Tibial artery (tissue), 4 donors: Measurements from ENCODE around the gene RBMS3.

ENCODE experiments used
- DNase-seq, 2 donors: peaks; one replicate each; pipeline ENCODE4 v3.0.0-alpha.2; 2019
- H3K27ac ChIP-seq, 2 donors: fragments of 200-600 bp; sonication (generic) in 1 of 2; 1 replicate in 1 of 2; 2 replicates in 1 of 2; pipeline ENCODE4 v1.5.1; 2018 to 2019; ENCODE audit warnings: mild to moderate bottlenecking in 1 of 2
- H3K27me3 ChIP-seq, 2 donors: fragments of 200-600 bp; sonication (generic) in 1 of 2; one replicate each; pipeline versions ENCODE4 v1.5.1 to v1.6.0; 2016 to 2019
- H3K36me3 ChIP-seq, 3 donors: fragments of 200-600 bp; sonication (generic) in 2 of 3; one replicate each; pipeline ENCODE4 v1.5.1; 2016 to 2019; ENCODE audit warnings: mild to moderate bottlenecking in 2 of 3
- H3K4me1 ChIP-seq, 4 donors: fragments of 200-600 bp; sonication (generic) in 2 of 4; 1 replicate in 3 of 4; 2 replicates in 1 of 4; pipeline ENCODE4 v1.5.1; 2016 to 2019
- H3K4me3 ChIP-seq, 2 donors: fragments of 200-600 bp; sonication (generic) in 1 of 2; 1 replicate in 1 of 2; 2 replicates in 1 of 2; pipeline ENCODE4 v1.5.1; 2018 to 2019; ENCODE audit warnings: mild to moderate bottlenecking in 2 of 2
- H3K9me3 ChIP-seq, 3 donors: fragments of 200-600 bp; sonication (generic) in 1 of 3; one replicate each; pipeline ENCODE4 v1.5.1; 2016 to 2019
- intact Hi-C: fragments of 100-400 bp; cut with DNase I; formaldehyde crosslinking; loops from one replicate; pipeline ENCODE4 v1.15.0; 2023; ENCODE audit warnings: low total_unique reads
- TF ChIP-seq, protein P1 (sequence below), 2 experiments: fragments of 200-600 bp in 1 of 2; fragments of 450-650 bp in 1 of 2; IDR thresholded peaks; one replicate each; pipeline ENCODE4 v1.5.1; 2017 to 2019; ENCODE audit warnings: antibody characterized with exemption in 2 of 2, mild to moderate bottlenecking in 1 of 2, moderate library complexity in 1 of 2

The RBMS3 gene

DNA sequence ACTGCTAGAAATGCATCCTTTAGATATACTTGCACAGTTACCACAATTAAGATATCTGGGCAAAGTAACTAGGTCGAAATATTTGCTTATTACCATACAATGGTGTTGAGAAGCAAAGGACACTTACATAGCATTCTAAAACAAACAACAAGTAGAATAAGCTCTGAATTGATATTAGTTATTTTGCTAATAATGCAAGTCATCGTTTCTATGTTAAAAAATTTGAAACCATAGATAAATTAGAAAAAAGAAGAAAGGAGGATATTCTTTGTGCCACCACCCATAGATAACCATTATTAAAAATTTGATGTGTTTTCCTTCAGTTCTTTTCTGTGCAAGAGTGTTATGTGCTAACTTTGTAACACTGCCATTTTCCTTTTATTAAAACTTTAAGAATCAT is 435.3 kb downstream of the RBMS3 start:
- Histone ChIP-seq H3K4me1 (peaks cover 0 to 23% (median 6%) of the 10 kb centered on the region in 4 donors), H3K4me3 (no peak overlapping the region), H3K9me3 (no peaks in the 10 kb centered on the region), H3K27me3 (no peaks in the 10 kb centered on the region), H3K36me3 (no peaks in the 10 kb centered on the region), H3K27ac (no peak overlapping the region)
- intact Hi-C loops: no loop called here
- DNase-seq: no peak
- TF ChIP-seq, protein P1, sequence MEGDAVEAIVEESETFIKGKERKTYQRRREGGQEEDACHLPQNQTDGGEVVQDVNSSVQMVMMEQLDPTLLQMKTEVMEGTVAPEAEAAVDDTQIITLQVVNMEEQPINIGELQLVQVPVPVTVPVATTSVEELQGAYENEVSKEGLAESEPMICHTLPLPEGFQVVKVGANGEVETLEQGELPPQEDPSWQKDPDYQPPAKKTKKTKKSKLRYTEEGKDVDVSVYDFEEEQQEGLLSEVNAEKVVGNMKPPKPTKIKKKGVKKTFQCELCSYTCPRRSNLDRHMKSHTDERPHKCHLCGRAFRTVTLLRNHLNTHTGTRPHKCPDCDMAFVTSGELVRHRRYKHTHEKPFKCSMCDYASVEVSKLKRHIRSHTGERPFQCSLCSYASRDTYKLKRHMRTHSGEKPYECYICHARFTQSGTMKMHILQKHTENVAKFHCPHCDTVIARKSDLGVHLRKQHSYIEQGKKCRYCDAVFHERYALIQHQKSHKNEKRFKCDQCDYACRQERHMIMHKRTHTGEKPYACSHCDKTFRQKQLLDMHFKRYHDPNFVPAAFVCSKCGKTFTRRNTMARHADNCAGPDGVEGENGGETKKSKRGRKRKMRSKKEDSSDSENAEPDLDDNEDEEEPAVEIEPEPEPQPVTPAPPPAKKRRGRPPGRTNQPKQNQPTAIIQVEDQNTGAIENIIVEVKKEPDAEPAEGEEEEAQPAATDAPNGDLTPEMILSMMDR (IDR thresholded peaks at IDR 0.05): no peak

DNA sequence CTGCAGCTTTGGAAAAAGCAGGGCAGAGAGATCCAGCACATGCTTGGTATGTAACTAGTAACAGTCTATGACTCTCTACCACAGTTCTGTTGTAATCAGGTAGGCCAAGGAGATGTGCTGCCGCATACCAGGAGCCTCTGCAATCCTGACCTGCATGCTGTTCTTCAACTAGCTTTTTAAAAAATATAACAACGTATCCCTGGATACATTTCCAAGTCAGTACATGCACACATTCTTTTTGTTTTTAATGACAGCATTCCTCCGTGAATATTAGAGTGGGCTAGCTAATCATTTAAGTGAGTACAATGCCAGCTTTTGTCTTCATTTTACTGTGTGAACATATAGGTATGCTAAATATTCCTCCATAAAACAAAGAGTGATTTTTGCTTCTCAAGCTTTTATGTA is 437.8 kb downstream of the RBMS3 start:
- Histone ChIP-seq H3K4me1 (peaks cover 0 to 7% (median 0%) of the 10 kb centered on the region in 4 donors), H3K27ac (no peak overlapping the region), H3K9me3 (peaks cover 0 to 4% (median 0%) of the 10 kb centered on the region in 3 donors), H3K27me3 (no peaks in the 10 kb centered on the region), H3K4me3 (no peak overlapping the region), H3K36me3 (no peaks in the 10 kb centered on the region)
- no peak for DNase-seq
- TF ChIP-seq, protein P1 (IDR thresholded peaks at IDR 0.05): no peak
- intact Hi-C loops: no loop called here

DNA sequence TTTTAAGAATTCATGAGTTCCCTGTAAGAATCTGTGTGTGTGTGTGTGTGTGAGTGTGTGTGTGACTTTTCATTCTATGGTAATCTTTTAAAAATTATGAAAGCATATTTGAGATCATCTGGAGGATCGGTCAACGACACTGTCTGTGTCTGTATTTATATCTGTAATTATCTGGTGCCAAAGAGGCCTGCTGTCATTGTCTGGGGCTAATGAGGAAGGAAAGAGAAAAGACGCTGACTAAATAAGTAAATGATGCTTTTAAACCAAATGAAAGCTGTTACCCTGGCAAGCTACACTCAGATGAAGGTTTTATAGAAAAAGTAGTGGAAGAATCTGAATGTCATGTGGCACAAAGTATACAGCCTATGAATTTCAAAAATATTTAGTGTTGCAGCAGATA is 439.8 kb downstream of the RBMS3 start:
- intact Hi-C loops: no loop called here
- DNase-seq: no peak
- peaks cover 0 to 7% (median 0%) of the 10 kb centered on the region in 4 donors for H3K4me1 ChIP-seq
- TF ChIP-seq, protein P1 (IDR thresholded peaks at IDR 0.05): no peak
- no peak overlapping the region for H3K4me3 ChIP-seq
- H3K27ac ChIP-seq: no peak overlapping the region
- H3K9me3 ChIP-seq: peaks cover 0 to 4% (median 0%) of the 10 kb centered on the region in 3 donors
- H3K27me3 ChIP-seq: no peaks in the 10 kb centered on the region
- no peaks in the 10 kb centered on the region for H3K36me3 ChIP-seq

DNA sequence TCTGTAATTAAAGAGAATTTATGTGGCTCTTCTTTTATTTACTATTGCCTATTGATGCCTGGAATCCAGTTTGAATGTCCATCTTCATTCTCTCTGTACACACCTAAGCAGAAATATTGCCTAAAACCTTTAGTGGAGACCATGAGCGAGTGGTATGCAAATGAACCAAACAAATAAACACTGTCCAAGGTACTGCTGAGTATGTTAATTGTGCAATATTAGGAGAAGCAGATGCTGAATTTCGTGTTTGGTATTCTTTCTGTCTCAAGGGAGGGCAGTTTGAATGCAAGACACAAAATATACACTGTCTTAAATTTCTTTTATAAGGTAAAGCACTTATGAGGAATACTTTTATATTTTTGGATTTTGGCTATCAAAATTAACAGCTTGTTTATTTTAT is 440.9 kb downstream of the RBMS3 start:
- H3K9me3 ChIP-seq: peaks cover 0 to 4% (median 0%) of the 10 kb centered on the region in 3 donors
- intact Hi-C loops: no loop called here
- no peaks in the 10 kb centered on the region for H3K36me3 ChIP-seq
- peaks cover 0 to 7% (median 0%) of the 10 kb centered on the region in 4 donors for H3K4me1 ChIP-seq
- no peak for DNase-seq
- H3K27me3 ChIP-seq: no peaks in the 10 kb centered on the region
- TF ChIP-seq, protein P1 (IDR thresholded peaks at IDR 0.05): no peak
- no peak overlapping the region for H3K4me3 ChIP-seq
- H3K27ac ChIP-seq: no peak overlapping the region

DNA sequence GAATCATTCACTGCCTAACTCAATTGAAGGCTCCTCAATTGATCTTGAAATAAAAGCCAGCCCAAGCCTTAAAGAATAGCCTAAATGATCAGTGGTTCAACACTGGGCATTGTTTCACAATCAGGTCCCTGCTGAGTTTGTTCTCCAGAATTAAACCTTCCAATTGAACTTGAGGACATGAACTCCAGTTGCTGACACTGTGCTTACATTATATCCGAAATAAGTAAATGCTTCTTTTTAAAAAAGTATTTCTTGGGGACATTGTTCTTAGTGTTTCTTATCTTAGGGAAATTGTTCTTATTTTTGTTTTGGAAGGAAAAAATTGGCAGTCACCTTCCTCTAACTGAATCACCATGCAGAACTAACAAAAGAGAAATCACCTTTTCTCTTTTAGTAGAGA is 450.2 kb downstream of the RBMS3 start:
- intact Hi-C loops: no loop called here
- Histone ChIP-seq H3K27ac (no peak overlapping the region), H3K9me3 (no peaks in the 10 kb centered on the region), H3K4me1 (no peaks in the 10 kb centered on the region), H3K4me3 (no peak overlapping the region), H3K27me3 (no peaks in the 10 kb centered on the region), H3K36me3 (no peaks in the 10 kb centered on the region)
- TF ChIP-seq, protein P1 (IDR thresholded peaks at IDR 0.05): no peak
- no peak for DNase-seq

DNA sequence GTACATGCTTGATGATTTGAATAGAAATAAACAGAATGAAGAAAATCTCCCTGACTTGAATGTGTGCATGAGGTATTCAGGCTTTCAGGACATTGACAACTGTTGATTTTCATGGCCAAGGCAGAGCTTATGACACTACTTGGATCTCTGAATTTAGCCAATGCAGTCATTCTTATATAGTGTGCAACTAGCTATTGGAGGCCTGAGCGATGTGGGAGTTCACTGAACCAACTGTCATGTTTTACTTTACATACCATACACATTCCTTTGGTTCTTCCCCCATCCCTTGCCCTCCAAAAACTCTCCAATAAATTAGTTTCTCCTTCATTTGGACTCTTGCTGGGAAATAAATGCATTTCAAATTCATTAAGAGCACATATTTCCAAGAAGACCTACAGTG is 460.4 kb downstream of the RBMS3 start:
- no peaks in the 10 kb centered on the region for H3K36me3 ChIP-seq
- no peaks in the 10 kb centered on the region for H3K27me3 ChIP-seq
- TF ChIP-seq, protein P1 (IDR thresholded peaks at IDR 0.05): no peak
- DNase-seq: no peak
- H3K4me1 ChIP-seq: peaks cover 0 to 29% (median 0%) of the 10 kb centered on the region in 4 donors
- no peaks in the 10 kb centered on the region for H3K9me3 ChIP-seq
- intact Hi-C loops: no loop called here
- no peak overlapping the region for H3K4me3 ChIP-seq
- no peak overlapping the region for H3K27ac ChIP-seq
